Amniotic epithelial cell (primary cell): ENCODE results near the gene ERGIC3.
A peak's percentile ranks its signal among the peaks of the same experiment; 100 is the strongest.
"Not testable (repeated sequence)": the region's sequence is repeated elsewhere in the genome, so short reads cannot be mapped to it uniquely, and the experiment has no call there.

Experiments
- DNase-seq: peaks from one replicate; pipeline ENCODE4 v3.0.0-alpha.2; 2010; ENCODE audit warnings: low read depth

ERGIC3 gene

DNA sequence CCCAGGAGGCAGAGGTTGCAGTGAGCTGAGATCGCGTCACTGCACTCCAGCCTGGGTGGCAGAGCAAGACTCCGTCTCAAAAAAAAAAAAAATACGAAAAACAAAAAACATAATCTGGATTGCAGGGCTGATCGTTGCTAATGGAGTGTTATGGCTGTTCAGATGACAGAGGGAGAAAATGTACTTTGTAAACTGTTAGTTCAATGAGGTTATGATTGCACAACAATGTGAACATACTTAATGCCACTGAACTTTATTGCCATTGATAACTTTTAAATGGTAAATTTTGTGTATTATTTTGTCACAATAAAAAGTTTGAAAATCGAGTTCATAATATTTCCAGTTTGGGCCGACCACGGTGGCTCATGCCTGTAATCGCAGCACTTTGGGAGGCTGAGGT is 22.9 kb upstream of the ERGIC3 start:
- DNase-seq: no peak

GRCh38 chr20:35523298-35523888 is 18.5 kb upstream of the ERGIC3 start:
- DNase-seq: no peak

DNA sequence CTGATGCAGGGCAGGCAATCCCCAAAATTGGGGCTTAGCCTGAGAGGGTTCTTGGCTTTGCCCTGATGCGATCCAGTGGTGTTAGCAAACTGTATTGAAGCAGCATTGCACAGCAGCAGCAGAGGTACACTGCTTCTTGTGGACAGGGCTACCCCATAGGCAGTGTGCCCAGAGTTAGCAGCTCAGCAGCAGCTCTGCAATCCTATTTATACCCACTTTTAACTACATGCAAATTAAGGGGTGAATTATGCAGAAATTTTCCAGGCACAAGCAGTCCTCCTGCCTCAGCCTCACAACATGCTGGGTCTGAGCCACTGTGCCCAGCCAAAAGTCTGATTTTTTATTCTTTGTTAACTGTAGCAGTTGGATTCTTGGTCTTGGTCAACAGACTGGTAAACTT is 16.2 kb upstream of the ERGIC3 start:
- no peak for DNase-seq

GRCh38 chr20:35527122-35527769 is 14.6 kb upstream of the ERGIC3 start:
- no peak for DNase-seq

GRCh38 chr20:35529552-35529951 is 12.3 kb upstream of the ERGIC3 start, which contains the start of gene C20orf173:
TSS of gene C20orf173 (minus strand) at chr20:35529652. CDS start at chr20:35529373, 279 bp downstream.
- DNase-seq: no peak

GRCh38 chr20:35539756-35540212 is 2.1 kb upstream of the ERGIC3 start:
- DNase-seq: peak; percentile 55

DNA sequence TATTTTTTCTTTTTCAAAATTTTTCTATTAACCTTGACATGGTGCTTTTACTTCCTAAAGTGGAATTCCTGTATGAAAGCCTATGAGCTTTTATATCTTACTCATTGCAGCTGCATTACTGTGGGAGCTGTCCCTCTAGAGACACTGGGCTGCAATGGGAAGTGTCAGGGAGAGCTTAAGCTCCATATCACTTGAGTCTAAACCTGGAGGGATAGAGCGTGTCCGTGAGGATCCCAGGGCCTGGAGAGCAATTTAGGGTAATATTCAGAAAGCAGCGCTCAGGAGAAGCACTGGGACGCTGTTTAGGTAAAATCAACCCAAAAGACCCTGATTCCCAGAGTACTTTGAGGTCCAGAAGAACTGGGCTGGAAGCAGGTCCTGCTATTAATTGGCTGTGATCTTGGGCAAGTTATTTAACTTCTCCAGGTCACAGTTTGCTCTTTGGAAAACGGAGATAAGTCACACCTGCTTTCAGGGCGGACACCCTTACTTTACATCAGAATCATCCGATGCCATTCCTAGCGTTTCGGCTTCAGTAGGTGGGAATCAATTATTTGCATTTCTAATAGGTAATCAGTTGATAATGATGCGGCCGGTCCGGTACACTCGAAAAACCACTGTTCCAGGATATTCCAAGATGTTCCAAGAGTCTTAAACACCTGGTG is 628 bp upstream of the ERGIC3 start:
- no peak for DNase-seq

DNA sequence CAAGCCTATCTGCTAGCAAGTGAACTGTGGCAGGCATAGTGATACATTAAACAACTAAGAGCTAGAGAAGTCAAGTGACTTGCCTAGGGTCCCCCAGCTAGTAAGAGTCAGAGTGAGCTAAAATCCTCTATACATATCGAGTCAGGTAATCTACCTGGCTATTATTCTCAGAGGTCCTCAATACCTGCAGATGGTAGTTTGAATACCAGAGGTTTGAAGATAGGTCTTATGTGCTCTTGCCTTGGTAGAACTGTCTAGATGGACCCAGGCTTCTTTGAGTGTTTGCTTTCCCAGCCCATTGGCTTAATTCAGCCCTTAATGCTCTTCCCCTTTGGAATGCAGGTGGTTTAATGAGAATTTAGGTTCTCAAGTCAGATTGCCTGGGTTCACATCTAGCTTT is 1.1 kb downstream of the ERGIC3 start:
- DNase-seq: no peak

DNA sequence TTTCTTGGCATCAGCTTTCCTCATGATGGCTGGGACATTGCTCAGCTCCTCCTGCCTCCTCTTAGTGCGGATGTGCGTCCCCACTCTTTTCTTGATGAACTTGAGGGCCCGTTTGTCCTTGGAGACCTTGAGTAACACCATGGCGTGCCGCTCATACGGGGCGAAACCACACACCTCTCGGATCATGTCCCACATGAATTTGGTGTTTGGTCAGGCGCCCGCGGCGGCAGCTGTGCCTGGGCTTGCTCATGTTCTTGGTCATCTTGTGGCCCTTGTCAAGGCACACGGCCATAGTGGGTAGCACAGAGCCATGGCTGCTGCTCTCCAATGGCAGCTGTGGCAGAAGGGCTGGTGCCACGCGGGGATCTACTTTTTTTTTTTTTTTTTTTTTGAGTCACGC is 2.6 kb downstream of the ERGIC3 start:
- no peak for DNase-seq

DNA sequence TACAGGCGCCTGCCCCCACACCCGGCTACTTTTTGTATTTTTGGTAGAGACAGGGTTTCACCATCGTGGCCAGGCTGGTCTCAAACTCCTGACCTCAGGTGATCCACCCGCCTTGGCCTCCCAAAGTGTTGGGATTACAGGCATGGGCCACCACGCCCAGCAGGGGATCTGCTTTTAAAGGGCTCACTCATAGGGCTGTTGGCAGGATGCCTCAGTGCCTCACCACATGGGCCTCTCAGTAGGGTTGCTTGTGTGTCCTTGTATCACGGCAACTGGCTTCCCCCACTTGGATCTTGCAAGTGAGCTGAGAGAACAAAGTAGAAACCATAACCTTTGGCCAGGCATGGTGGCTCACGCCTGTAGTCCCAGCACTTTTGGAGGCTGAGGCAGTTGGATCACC is 3.1 kb downstream of the ERGIC3 start:
- peak; percentile 26 for DNase-seq

- DNase-seq: no peak
Observed at GRCh38 chr20:35546127-35546526, 4.2 kb downstream of the ERGIC3 start.

- no peak for DNase-seq
Observed at GRCh38 chr20:35547329-35547728, 5.5 kb downstream of the ERGIC3 start.

DNA sequence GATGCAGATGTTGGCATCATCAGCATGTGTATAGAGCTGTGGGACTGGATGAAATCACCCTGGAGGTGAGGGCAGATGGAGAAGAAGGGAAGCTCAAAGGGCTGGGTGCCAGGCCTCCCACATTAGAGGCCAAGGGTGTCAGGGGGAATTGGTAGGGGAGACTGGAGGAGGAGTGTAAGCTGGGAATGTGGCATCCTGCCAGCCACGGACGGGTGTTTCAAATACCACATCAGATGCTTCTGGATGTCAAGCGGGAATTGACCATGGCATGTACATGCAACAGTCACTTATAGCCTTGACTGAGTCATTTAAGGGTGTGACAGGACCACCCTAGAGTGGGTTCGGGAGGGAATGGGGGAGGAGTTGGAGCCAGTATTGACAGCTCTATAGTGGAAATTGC is 9.6 kb downstream of the ERGIC3 start:
- no peak for DNase-seq

DNA sequence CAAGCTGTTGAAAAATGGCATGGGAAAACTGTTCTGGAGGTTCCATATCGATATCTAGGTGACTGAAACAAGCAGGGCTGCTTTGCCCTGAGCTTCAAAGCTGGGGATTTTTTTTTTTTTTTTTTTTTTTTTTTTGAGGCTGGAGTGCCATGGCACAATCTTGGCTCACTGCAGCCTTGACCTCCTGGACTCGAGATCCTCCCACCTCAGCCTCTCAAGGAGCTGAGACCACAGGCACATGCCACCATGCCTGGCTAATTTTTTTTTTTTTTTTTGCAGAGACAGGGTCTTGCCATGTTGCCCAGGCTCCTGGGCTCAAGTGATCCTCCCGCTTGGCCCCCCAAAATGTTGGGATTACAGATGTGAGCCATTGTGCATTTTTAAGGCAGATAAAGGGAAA is 11.0 kb downstream of the ERGIC3 start:
- DNase-seq: no peak

GRCh38 chr20:35555461-35555860 is 13.6 kb downstream of the ERGIC3 start:
- DNase-seq: not testable (repeated sequence)

DNA sequence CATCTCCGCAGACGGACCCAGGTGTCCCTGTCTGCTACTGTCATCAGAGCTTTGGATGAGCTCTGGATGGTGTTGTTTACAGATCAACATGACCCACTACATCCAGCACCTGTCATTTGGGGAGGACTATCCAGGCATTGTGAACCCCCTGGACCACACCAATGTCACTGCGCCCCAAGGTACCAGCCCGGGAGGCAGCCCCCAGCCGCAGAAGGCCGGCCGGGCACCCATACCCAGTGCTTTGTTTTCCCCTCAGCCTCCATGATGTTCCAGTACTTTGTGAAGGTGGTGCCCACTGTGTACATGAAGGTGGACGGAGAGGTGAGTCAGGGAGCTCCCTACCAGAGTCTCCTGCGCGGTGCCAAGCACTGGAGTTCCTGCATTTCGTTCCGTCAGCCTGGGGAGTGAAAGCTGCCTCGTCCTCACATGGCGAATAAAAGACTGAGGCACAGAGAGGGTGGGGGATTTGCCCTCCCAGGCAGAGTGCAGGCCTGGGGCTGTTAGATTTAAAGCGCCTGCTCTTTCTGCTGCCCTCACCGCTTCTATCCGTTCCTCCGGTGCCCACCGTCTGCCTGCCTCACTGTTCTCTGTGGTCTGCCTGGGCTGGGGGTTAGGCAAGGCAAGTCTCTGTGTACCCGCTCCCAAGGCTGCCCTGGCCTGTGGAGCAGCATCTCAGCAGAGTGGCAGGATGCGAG is 14.2 kb downstream of the ERGIC3 start:
- DNase-seq: no peak

DNA sequence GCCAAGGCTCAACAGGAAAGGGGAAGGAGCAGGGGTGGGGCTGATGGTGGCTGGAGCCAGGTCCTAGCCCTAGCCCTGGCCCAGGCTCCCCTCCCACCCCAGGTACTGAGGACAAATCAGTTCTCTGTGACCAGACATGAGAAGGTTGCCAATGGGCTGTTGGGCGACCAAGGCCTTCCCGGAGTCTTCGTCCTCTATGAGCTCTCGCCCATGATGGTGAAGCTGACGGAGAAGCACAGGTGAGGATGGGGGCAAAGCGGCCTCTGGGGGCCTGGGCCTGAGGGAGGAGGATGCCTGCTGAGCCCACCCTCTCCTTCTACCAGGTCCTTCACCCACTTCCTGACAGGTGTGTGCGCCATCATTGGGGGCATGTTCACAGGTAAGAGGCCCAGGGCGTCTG is 15.0 kb downstream of the ERGIC3 start:
- no peak for DNase-seq

GRCh38 chr20:35558451-35558850 is 16.6 kb downstream of the ERGIC3 start:
- no peak for DNase-seq

GRCh38 chr20:35559042-35559693 is 17.3 kb downstream of the ERGIC3 start:
- DNase-seq: no peak

GRCh38 chr20:35560105-35560511 is 18.2 kb downstream of the ERGIC3 start:
- DNase-seq: no peak

DNA sequence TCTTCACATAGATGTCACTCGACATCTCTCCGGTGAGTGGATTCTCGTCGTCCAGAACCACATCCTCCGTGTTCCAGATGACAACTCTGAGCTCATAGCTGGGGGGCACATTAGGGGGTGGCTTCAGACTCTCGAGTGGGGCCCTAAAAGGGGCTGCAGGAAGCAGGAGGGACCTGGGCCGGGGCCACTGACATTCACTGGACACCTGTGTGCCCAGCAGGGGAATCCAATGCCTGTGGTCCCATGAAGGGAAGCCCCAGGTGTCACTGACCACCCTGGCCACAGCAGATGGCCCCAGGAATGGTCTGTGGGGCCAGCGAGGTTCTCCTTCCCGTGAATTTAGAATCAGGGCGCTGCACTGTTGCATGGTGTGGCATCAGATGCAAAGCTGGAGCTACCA is 18.7 kb downstream of the ERGIC3 start:
- no peak for DNase-seq

- DNase-seq: peak; percentile 38
Observed at GRCh38 chr20:35561268-35561667, 19.4 kb downstream of the ERGIC3 start.
